ENCODE measurements around the gene MSL3B.

Gene MSL3B

DNA sequence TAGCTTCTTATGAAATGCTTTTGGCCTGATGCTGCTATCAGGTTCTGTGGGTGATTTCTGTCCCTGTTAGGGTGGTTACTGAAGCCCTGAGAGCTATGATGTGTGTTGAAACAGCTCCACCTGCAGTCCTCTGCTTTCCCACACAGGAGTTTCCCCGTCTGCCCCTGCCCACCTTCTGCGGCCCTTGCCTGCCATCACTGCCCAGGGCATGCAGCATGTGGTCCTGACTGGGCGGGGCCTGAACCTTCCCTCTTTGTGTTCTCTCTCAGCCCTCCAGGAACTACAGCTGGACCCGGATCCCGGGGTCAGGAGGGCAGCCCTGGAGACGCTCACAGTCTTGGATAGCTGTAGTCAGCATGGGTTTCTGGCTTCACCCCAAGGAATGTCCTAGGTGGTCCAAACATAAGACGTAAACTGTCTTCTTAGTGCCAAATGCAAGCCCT lies 35.3 kb downstream of the MSL3B start:
- DNase-seq (ENCODE audit: low spot score), result no peak

DNA sequence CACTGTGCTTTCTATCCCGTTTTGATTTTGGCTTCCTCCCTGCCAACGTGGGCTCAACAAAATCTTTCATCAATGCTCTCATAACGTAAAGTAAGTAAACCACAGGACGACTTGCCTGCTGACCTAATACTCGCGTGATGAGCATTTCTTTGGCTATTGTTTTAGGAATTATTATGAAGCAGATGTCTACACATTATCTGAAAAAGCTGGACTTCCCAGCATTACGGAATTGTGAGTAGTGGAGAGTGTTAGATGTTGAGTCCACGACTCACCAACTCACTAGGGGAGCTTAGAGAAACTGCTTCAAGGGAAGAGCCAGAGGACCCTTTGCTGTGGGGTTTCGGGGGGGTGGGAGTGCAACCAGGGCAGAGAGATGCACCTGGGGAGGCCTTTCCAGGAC lies 35.8 kb downstream of the MSL3B start:
- DNase-seq (ENCODE audit: low spot score), result no peak

DNA sequence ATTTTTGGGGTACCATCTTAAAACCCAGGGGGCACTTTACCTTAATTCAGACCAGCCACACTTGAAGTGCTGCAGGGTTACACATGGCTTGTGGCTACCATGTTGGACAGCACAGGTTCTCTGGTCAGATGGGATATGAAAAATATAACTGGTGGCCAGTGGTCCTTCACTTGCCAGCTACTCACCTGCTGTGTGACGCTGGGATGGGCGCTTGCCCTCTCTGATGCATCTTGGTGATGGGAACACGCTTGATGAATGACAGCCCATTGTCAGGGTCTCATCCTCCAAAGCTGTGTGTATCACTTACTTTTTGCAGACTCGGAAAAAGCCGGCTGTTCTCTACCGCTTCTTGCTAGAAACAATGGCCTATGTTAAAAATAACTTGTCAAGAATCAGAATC lies 36.3 kb downstream of the MSL3B start:
- no peak for DNase-seq (ENCODE audit: low spot score)

DNA sequence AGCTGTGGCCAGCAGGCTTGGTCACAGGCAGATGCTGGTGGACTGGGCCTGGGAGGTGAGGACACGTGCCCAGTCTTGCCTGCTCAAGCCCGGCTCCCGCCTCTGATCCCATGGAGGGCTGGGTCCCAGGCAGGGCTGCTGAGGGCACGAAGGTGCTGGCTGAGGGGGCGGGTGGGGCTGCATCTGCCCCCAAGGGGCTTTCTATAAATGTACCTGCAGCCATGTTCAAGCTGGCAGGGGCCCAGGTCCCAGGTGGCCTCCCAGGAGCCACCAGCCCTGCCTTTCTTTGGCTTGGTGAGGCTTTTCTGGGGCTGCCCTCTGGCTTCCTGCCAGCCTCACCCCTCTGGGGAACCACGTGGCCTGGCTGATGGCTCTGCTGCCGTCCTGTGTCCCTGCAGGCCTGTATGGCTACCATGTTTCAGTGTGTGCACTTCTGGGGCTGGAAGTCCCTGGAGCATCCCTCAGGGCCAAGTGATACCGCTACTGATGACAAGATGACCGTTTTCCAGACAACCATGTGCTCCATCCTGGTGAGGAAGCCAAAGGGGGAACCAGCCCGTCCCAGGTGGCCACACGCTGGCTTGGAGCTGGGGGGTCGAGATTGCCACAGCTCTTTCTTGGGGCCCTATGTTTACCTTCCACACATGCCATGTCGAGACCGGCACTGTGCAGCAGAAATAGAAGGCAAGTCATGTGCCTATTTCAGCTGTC lies 37.0 kb downstream of the MSL3B start:
- no peak for DNase-seq (ENCODE audit: low spot score)

DNA sequence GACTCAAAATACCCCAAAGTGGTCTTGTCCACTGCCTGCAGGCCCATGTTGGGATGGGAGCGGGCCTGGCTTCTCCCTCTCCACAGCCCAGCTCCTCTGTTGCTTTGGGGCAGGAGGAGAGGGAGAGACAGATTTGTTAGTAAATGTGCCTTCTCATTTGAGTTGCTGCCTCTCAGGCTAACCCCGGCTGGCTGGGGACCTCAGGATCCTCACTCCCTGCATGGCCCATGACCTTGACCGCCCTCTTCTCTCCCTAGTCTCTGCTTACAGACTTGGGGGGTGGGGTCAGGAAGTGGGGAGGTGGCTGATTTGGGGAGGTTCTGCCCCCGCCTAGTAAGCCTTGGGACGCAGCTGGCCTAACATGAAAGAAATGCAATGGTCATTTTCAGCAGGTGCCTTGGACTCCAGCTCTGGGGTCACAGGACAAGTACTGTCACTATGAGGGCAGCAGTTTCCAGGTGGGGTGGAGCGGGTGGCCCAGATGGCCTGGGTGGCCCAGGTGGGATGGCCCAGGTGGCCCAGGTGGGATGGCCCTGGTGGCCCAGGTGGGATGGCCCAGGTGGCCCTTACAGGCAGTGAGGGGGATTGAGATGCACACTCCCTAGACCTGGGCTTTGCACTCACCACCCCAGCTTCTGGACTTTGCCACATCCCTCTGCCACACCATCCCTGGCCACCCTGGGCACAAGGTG lies 37.9 kb downstream of the MSL3B start:
- DNase-seq (ENCODE audit: low spot score), result no peak

DNA sequence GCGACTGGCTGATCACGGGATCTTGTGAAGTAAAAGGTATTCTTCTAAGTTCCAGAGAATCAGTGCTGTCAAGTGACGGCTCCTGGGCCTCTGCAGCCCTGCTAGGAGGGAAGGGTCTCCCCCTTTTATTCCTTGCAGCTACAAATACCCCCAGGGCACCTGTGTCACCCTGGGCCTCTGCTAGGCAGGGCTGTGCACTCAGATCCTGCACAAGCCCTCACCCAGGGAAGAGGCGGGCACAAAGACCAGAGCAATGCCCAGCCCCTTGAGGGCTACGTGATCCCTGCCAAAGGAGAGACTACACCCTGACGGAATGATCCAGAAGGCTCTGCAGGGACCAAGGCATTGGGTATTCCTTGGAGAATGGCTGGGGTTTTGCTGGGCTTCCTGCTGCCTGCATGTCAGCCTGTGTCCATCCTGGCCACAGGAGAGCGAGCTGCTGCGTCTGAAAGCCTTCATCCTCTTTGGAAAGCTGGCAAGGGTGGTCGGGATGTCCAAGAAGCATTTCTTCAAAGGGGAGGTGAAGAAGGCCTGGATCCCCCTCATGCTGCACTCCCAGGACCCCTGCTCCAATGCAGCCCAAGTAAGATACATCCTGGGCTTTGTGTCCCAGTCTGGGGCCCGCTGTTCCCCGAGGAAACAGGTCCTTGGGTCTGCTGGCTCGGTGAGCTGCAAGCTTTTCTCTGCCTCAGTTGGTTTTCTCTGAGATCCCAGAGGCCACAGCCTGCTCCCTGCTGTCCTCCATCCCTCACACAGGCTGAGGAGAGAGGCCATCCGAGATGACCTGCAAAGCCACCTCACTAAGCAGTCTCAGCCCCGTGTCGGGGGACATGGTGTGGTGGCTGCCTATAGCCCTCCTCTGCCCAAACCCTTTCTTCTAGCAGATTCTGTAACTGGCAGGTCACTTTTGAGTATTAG lies 38.7 kb downstream of the MSL3B start:
- DNase-seq (ENCODE audit: low spot score), result no peak

DNA sequence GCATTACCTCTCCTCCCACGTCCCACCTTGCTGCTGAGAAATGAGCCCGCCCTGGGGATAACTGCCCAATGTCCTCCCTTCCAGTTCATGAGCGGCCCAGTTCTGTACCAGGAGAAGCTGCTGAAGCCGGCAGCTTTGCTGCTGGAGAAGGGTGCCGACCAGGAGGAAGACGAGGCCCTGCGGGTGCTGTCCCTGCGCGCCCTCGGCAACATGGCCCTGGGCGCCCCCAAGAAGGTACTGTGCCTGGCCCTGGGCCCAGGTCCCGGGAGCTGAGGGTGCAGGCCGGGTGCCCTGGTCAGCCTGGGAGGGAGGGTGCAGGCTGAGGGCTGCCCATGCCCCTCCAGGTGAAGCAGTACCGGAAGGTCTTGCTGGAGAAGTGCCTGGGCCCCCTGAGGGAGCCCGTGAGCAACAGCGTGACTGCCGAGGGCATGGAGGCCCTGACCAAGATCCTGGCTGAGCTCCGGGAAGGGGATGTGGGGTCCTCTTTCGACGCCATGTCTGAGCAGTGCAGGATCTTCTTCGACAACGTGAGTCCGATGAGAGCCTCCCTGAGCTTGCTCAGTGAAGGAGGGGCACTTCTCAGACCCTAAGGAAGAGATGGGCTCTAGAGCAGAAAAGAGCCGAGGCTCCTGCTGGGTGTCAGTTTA lies 39.5 kb downstream of the MSL3B start:
- no peak for DNase-seq (ENCODE audit: low spot score)

DNA sequence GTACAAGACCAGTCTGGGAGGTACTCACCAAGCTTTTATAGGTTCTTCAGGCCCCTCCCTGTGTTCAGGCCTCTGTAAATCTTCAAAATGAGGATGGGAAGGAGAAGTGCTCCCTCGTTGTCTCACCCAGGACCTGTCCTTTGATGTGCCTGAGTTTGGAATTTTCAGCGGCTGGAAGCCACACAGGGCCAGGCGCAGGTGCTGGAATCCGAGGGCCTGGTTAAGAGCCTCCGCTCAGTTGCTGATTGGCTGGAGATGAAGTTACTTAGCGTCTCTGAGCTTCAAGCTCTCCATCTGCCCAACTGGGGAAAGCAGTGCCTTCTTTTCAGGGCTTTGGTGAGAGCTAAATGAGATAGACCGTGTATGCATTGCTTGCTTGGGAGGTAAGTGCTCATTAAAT lies 43.8 kb downstream of the MSL3B start:
- no peak for DNase-seq (ENCODE audit: low spot score)

DNA sequence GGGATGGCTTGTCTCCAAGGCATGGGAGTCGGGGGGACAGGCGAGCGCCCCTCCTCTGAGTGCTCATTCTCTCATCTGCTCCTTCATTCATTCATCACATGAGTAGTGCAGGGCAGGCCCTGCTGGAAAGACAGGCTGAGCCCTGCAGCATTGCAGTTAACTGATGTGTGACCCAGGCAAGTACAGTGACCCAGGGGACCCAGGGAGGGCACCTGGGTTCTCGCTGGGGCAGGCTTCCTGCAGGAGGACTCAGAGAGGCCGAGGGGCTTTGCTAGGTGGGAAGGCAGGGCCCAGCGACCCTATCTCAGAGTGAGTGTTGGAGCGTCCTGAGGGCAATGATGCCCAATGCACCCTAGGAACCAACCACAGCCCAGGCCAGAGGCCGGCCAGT lies 44.5 kb downstream of the MSL3B start:
- no peak for DNase-seq (ENCODE audit: low spot score)

DNA sequence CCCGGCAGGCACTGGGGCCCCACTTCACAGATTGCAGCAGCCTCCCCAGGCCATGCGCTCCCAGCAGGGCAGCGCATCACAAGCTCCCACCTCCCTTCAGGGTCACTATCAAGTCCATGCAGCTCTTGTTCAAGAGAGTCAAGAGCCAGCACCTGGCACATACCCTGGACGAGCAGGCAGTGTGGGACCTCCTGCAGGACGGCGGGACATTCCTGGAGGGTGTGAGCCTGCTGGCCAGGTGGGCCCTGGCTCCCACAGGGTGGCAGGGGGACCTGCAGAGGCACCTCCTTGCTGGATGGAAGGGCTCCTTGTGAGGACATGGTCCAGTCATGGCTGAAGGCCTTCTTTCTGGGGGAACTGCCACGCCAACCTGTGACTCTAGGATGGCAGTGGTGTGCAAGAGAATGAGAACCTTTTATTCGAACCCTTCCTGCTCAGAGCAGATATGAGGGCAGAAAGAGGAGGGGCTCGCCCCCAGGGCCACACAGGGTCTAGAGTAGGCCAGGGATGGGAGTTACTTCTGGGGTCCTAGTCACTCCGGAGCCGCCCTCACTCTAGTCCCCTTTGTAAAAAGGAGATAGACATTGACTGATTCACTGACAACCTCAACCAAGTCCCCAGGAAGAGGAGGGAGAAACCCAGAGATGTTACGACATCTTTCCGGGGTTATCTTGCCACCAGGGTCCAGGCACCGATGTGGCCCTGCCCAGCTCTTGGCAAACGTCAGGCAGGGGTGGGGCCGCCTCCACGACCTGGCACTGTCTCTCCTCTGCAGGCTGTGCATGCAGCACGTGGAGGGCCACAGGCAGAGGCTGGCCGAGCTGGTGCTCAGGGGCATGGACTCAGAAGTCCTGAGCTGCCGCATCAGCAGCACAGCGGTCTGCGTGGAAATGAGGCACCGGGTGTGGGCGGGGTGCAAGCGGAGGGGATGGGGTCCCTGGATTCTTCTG lies 45.1 kb downstream of the MSL3B start:
- DNase-seq (ENCODE audit: low spot score), result no peak

DNA sequence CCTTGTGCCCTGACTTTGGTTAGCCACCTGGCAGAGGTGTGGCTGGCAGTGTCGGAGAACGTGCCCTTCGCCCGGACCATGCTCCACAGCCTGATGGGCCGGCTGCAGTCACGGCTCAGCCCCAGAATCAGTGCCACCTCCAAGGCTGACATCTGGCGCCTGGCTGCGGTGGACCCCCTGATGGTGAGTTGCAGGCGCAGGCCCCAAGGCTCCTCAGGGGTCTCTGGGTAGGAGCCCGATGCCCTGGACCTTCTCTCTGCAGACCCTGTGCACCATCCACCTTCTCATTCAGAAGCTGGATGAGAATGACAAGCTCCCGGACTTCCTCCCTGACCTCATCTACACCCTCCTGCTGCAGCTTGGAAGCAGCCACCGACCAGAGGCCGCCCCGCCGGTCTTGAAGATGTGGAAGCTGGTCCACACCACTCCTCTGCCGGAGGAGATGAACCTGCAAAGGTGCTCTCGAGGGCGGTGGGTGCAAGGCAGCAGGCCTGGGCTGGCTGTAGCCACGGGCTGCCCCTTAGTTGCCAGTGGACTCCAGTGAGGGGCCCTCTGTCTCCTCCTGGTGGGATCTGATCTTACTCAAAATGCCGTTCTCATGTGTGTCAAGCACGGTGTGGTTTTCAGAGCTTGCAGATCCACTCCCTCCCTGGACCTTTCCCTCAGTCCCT lies 46.0 kb downstream of the MSL3B start:
- DNase-seq (ENCODE audit: low spot score), result no peak

DNA sequence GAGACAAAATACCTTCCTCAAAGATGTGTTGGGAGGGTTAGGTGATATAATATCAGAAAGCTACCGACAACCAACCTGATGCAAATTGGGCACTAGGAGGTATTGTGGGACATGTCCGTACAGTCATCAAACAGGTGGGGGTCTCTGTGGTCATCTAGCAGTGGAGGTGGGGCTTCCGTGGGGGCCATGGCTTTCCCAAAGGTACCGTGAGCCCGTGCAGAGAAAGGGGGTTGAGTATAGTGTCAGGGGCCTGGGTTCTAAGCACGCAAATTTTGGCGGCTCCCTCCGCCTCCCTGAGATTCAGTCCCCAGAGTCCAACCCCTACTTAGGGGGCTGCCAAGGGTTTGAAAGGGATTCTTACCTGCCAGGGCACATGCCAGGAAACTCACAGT lies 46.5 kb downstream of the MSL3B start:
- no peak for DNase-seq (ENCODE audit: low spot score)

DNA sequence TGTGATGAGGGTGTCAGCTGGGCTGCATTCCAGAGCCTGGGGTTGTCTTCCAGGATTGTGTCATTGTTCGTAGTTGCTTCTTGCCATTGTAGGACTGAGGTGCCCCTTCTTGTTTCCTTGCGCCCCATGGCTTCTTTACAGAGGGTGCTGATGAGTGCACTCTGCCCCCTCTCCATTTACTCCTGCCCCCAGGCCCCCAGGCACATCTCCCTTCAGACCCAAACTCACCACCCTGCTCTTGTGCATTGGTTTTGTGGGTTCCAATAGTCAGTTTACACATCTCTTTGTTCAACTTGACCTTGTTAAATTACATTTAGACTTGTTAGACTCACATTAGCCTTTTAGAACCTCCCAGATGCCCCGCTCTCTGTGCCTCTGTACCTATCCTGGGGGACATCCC lies 47.0 kb downstream of the MSL3B start:
- DNase-seq (ENCODE audit: low spot score), result no peak

DNA sequence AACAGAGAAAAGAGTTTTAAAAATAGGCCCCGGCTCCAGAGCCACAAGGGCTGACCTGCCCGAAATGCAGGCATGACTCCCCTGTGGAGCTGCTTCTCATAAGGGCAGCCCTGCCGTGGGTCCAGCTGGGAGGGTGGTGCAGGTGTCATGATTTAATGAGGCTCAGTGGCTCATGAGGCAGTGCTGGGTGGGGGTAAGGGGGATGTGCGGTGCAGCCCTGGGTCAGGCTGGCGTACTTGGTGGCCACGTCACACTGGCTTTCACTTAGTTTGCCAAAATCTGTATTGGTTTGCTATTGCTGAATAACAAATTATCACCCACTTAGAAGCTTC lies 47.4 kb downstream of the MSL3B start:
- DNase-seq (ENCODE audit: low spot score), result no peak

DNA sequence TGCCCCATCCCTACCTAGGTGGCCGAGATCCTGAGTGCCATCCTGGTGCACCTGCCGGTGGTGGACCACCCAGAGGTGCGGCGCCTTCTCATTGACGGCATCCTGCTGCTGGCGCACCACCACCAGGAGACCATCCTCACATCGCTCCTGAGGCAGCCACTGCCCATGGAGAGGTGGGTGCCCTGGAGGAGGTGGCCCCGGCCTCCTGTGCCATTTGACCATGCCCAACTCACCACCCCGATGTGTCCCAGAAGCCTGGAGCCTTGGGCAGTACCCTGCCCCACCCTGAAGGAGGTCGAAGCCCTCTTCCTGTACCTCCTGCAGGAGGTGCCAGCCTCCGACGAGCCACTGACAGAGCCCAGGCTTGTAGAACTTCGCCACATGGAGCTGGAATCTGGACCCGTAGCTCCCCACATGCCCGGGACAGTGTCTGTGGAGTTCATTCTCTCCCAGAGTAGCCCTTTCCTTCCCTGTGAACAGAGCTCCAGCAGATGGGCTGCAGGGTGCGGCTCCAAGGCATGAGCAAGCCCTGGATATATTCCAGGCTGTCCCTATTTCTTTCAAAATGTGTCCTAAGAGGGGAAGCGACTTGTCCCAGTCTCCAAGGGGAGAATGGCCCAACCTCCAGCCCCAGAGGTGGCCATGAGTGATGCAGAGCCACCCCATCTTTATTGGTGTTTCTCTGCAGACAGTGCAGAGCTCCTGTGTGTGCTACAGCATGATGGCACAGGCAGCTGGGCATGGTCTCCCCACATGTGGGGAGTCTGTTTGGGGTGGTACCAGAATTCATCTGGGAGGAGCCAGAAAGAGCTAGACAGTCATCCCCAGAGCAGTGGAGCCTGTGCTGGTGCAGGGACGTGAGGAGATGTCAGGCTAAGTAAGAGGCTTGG lies 48.1 kb downstream of the MSL3B start:
- no peak for DNase-seq (ENCODE audit: low spot score)

DNA sequence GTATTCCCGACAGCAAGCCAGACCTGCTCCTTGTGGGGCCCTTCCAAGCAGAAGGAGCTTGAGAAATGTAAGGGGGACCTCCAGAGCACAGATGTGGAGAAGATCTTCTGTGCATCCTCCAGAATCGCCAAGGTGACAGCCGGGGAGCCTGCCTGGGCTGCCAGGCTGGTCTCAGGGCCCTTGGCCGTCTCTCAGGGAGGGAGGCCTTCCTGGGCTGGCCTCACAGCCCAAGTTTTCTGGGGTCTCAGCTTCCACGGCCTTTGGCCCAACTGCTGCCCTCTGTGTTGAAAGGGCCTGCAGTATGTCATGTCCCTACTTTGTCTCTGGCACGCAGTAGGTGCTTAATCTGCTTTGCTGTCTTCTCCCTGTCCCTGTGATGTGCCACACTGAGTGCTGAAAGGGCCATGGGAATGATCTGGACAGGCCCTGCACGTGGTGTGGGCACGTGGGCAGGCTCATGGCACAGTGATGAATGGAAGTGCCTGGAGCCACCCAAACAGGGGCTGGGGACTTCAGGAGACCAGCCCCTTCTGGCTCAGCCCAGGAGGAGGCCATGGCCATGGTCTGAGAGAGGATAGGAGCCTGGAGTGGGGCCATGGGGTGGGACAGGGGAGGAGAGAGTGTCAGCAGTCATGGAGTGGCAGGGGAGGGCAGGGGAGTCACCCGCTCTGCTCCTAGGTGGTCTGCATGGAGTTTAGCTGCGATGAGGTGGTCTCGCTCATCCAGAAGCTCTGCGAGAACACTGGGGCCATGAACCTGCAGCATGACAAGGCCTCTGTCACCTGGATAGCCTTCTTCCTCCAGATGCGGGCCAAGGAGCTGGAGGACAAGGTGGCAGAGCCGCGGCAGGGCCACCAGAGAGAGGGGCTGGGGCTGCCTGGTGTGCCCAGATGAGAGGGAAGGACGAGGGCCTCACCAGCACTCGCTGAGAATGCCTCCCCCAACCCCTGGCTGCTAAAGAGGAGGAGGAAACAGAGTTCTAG lies 49.3 kb downstream of the MSL3B start:
- no peak for DNase-seq (ENCODE audit: low spot score)

DNA sequence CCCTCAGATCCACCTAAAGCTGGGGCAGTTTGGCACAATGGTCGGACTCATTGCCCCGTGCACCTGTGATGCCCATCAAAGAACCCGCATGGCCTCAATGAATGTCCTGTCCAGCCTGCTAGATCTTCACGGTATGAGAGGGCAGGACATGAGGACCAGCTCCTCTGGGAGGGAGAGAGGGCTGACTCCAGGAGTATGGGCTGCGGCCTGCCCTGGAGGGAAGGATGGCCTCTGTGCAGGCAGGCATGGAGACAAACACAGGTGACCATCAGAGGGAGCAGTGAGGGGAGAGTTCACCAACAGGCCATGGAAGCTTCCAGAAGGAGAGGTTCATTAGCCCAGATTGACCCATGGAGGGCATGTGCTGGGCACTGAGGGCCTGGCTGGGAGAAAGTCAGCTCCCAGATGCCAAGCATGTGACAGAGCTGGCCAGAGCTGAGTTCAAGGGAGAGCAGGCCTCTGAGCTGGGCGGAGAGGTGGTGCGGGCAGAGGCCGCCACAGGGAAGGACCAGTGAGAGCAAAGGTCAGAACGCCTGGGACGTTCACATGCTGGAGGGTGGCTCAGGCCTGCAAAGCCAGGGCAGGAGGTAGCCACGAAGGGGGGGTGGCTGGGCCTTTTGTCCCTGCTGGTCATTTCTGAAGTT lies 50.1 kb downstream of the MSL3B start:
- DNase-seq (ENCODE audit: low spot score), result no peak

Measured in ureter (tissue), 1 donor.